H1 (cell line): Measurements from ENCODE around the gene SLC4A7. TPM values are rescaled to one million over a fixed set of nuclear protein-coding genes. Genes with fewer than 3 reads are reported as not detected.

Source experiments
- CTCF ChIA-PET: fragments of 300-600 bp; sonication (Branson Sonifier 250); formaldehyde crosslinking; loops from one replicate; lab custom pipeline; 2021; ENCODE audit not compliant: partially characterized antibody; lab: Charles Lee
- POLR2A ChIA-PET: fragments of 300-600 bp; sonication (Branson Sonifier 250); formaldehyde crosslinking; loops from one replicate; lab custom pipeline; 2021; ENCODE audit warnings: inconsistent platforms; ENCODE audit not compliant: partially characterized antibody; lab: Charles Lee
- DNase-seq, 2 experiments: peaks; one replicate each; pipeline versions ENCODE4 v3.0.0 to v3.0.0-alpha.2; 2010 to 2022; ENCODE audit warnings: low spot score in 2 of 2, low read depth in 1 of 2, mixed read lengths in 1 of 2
- FAIRE-seq: peaks from 2 replicates; lab custom pipeline; 2011; peaks lifted over from hg19 to GRCh38; lab: Jason Lieb, UNC
- H2AFZ ChIP-seq: 2 replicates; pipeline ENCODE4 v1.8.1; 2012; ENCODE audit warnings: low read length, inconsistent platforms
- H2AK5ac ChIP-seq: 2 replicates; pipeline ENCODE4 v1.6.1; 2013; ENCODE audit warnings: low read depth, low read length
- H2BK120ac ChIP-seq: replicated peaks from 2 replicates; pipeline ENCODE3; 2013; ENCODE audit warnings: low read depth, low read length, inconsistent platforms
- H2BK12ac ChIP-seq: 2 replicates; pipeline ENCODE4 v1.6.1; 2013; ENCODE audit warnings: low read depth, low read length
- H2BK15ac ChIP-seq: 2 replicates; pipeline ENCODE4 v1.6.1; 2013; ENCODE audit warnings: low read length
- H2BK20ac ChIP-seq: 2 replicates; pipeline ENCODE4 v1.6.1; 2013; ENCODE audit warnings: low read length
- H2BK5ac ChIP-seq: 2 replicates; pipeline ENCODE4 v1.6.1; 2013; ENCODE audit warnings: low read depth, low read length
- H3K14ac ChIP-seq: 2 replicates; pipeline ENCODE4 v1.6.1; 2013; ENCODE audit warnings: inconsistent platforms; ENCODE audit not compliant: insufficient read length
- H3K18ac ChIP-seq: 2 replicates; pipeline ENCODE4 v1.6.1; 2013; ENCODE audit warnings: low read length; ENCODE audit errors: extremely low read depth
- H3K23ac ChIP-seq: 2 replicates; pipeline ENCODE4 v1.6.1; 2013; ENCODE audit warnings: inconsistent platforms; ENCODE audit not compliant: insufficient read length
- H3K23me2 ChIP-seq: 2 replicates; pipeline ENCODE4 v1.6.1; 2013; ENCODE audit warnings: low read depth, low read length
- H3K27ac ChIP-seq: 2 replicates; pipeline ENCODE4 v1.6.1; 2011; ENCODE audit warnings: low read depth, low read length, inconsistent platforms
- H3K27me3 ChIP-seq, 4 experiments: replicated peaks in 1 of 4; 1 replicate in 1 of 4; 2 replicates in 3 of 4; pipeline versions ENCODE4 v1.6.1 to v1.8.1; 2011 to 2013; ENCODE audit warnings: low read length in 3 of 4, mild to moderate bottlenecking in 3 of 4, inconsistent platforms in 2 of 4, mixed read lengths in 2 of 4, moderate library complexity in 1 of 4; ENCODE audit not compliant: control insufficient read depth in 3 of 4, insufficient read depth in 3 of 4; ENCODE audit errors: extremely low read depth in 1 of 4
- H3K36me3 ChIP-seq, 4 experiments: 2 replicates each; pipeline versions ENCODE4 v1.6.1 to v1.8.1; 2011 to 2013; ENCODE audit warnings: mild to moderate bottlenecking in 4 of 4, low read length in 3 of 4, moderate library complexity in 2 of 4, control low read depth in 1 of 4, inconsistent platforms in 1 of 4; ENCODE audit not compliant: insufficient read depth in 4 of 4, control insufficient read depth in 2 of 4
- H3K4ac ChIP-seq: replicated peaks from 2 replicates; pipeline ENCODE3; 2013; ENCODE audit warnings: low read length, low read depth, mixed read lengths, inconsistent platforms; ENCODE audit not compliant: insufficient read length
- H3K4me1 ChIP-seq, 4 experiments: replicated peaks in 1 of 4; 1 replicate in 1 of 4; 2 replicates in 3 of 4; pipeline versions ENCODE4 v1.6.1 to v1.8.1; 2011 to 2013; ENCODE audit warnings: low read length in 3 of 4, inconsistent platforms in 2 of 4, mixed read lengths in 1 of 4; ENCODE audit not compliant: insufficient read depth in 4 of 4, control insufficient read depth in 3 of 4
- H3K4me2 ChIP-seq, 2 experiments: 2 replicates each; pipeline versions ENCODE4 v1.6.1 to v1.8.1; 2011 to 2013; ENCODE audit warnings: low read depth in 2 of 2, low read length in 2 of 2, control low read depth in 1 of 2, inconsistent platforms in 1 of 2, mild to moderate bottlenecking in 1 of 2; ENCODE audit not compliant: insufficient read depth in 1 of 2
- H3K4me3 ChIP-seq, 4 experiments: fragments of 200-600, 300-600 bp in 1 of 4; sonication (generic), shearing (Covaris generic), sonication (Bioruptor Twin) in 1 of 4; 2 replicates each; pipeline versions ENCODE4 v1.5.1 to v1.8.1; 2011 to 2016; ENCODE audit warnings: low read length in 4 of 4, low read depth in 3 of 4, control low read depth in 2 of 4, inconsistent platforms in 2 of 4, mild to moderate bottlenecking in 2 of 4, mixed read lengths in 1 of 4, moderate library complexity in 1 of 4; ENCODE audit not compliant: insufficient read depth in 2 of 4; ENCODE audit errors: extremely low read depth in 1 of 4
- H3K56ac ChIP-seq: replicated peaks from 2 replicates; pipeline ENCODE3; 2013; ENCODE audit warnings: low read depth, mild to moderate bottlenecking, mixed read lengths, low read length, inconsistent platforms; ENCODE audit not compliant: insufficient read length
- H3K79me1 ChIP-seq: 2 replicates; pipeline ENCODE4 v1.6.1; 2013; ENCODE audit warnings: low read depth, low read length, control low read depth
- H3K79me2 ChIP-seq, 2 experiments: 2 replicates each; pipeline versions ENCODE4 v1.6.1 to v1.8.1; 2012 to 2013; ENCODE audit warnings: low read length in 2 of 2, mild to moderate bottlenecking in 2 of 2, inconsistent platforms in 1 of 2; ENCODE audit not compliant: insufficient read depth in 2 of 2, control insufficient read depth in 1 of 2
- H3K9ac ChIP-seq, 4 experiments: replicated peaks in 1 of 4; 1 replicate in 1 of 4; 2 replicates in 3 of 4; pipeline versions ENCODE4 v1.6.1 to v1.8.1; 2011 to 2013; ENCODE audit warnings: low read depth in 3 of 4, low read length in 3 of 4, control low read depth in 2 of 4, mild to moderate bottlenecking in 2 of 4, moderate library complexity in 2 of 4, inconsistent platforms in 1 of 4; ENCODE audit errors: extremely low read depth in 1 of 4
- H3K9me3 ChIP-seq, 2 experiments: 2 replicates each; pipeline versions ENCODE4 v1.6.1 to v1.8.1; 2012 to 2013; ENCODE audit warnings: mild to moderate bottlenecking in 2 of 2, moderate library complexity in 2 of 2, control low read depth in 1 of 2, inconsistent platforms in 1 of 2, low read depth in 1 of 2, low read length in 1 of 2, mixed read lengths in 1 of 2; ENCODE audit not compliant: insufficient read depth in 2 of 2
- H4K20me1 ChIP-seq, 2 experiments: replicated peaks in 1 of 2; 2 replicates each; pipeline versions ENCODE3 to v1.8.1; 2011 to 2013; ENCODE audit warnings: inconsistent platforms in 2 of 2, low read length in 2 of 2, mild to moderate bottlenecking in 1 of 2; ENCODE audit not compliant: insufficient read depth in 2 of 2, control insufficient read depth in 1 of 2
- H4K5ac ChIP-seq: 2 replicates; pipeline ENCODE4 v1.6.1; 2013; ENCODE audit warnings: low read length, low read depth, mixed read lengths, inconsistent platforms; ENCODE audit not compliant: insufficient read length
- H4K8ac ChIP-seq: 2 replicates; pipeline ENCODE4 v1.8.0; 2013; ENCODE audit warnings: mild to moderate bottlenecking, moderate library complexity, low read length, inconsistent platforms; ENCODE audit not compliant: insufficient read depth; ENCODE audit errors: extremely low read depth
- H4K91ac ChIP-seq: replicated peaks from 2 replicates; pipeline ENCODE3; 2013; ENCODE audit warnings: low read length, mixed read lengths, inconsistent platforms; ENCODE audit not compliant: insufficient read length
- EGR1 ChIP-seq: IDR thresholded peaks from 2 replicates; pipeline ENCODE4 v1.6.1; 2011; ENCODE audit warnings: low read depth, low read length, borderline replicate concordance
- TAF1 ChIP-seq: IDR thresholded peaks from 2 replicates; pipeline ENCODE4 v1.6.1; 2011; ENCODE audit warnings: mild to moderate bottlenecking, low read depth, low read length
- TAF7 ChIP-seq: optimal IDR thresholded peaks from 2 replicates; pipeline ENCODE3; 2011; ENCODE audit warnings: low read depth, mild to moderate bottlenecking, inconsistent platforms, low read length, moderate library complexity, borderline replicate concordance
- WGBS, 2 experiments: shearing (Covaris generic) in 1 of 2; methylation state at CpG; one replicate each; pipeline versions ENCODE4 v1.1.6 to v1.1.7; 2013 to 2015; ENCODE audit warnings: low lambda C conversion rate in 2 of 2, mixed read lengths in 2 of 2, inconsistent platforms in 1 of 2, low coverage in 1 of 2, missing lambda C conversion rate in 1 of 2; ENCODE audit not compliant: insufficient replicate concordance in 2 of 2, insufficient coverage in 1 of 2, insufficient read length in 1 of 2; ENCODE audit errors: extremely low coverage in 1 of 2, missing lambda C conversion rate in 1 of 2; 5-methylcytosine and 5-hydroxymethylcytosine counted together
- polyA plus RNA-seq, 7 experiments: library from polyadenylated mRNA; depleted of rRNA in 3 of 7; stranded (reverse) in 5 of 7; unstranded in 2 of 7; fragments of >200 nt in 5 of 7; fragments of 200-250 nt in 2 of 7; gene quantifications; 1 replicate in 5 of 7; 2 replicates in 1 of 7; 4 replicates in 1 of 7; pipeline versions ENCODE4 v1.2.1 to v1.2.3, GENCODE V29; 2011 to 2013; ENCODE audit warnings: missing spikeins in 2 of 7, mixed read lengths in 2 of 7
- total RNA-seq: library from RNA; stranded (reverse); fragmentation: NEBNext Ultra II Directional; extraction: Animal tissue kit (Norgen Biotek cat#: 25700); gene quantifications from 2 replicates; pipeline ENCODE4 v1.2.1, GENCODE V29; 2021

Gene SLC4A7
- total and polyA plus RNA-seq, 2 of the 8 experiments (the other 6 are each of a cell fraction or from before 2014, with no cell fraction given) = 14.9 to 70.5 TPM

- Histone ChIP-seq H3K27me3 (no peaks in the 10 kb centered on the region), H2BK12ac (no peak overlapping the region), H3K4ac (no peak overlapping the region), H3K14ac (no peak overlapping the region), H3K36me3 (no peaks in the 10 kb centered on the region), H4K91ac (no peak overlapping the region), H3K27ac (no peak overlapping the region), H4K5ac (no peak overlapping the region), H2AFZ (no peak overlapping the region), H3K9ac (no peak overlapping the region), H3K4me2 (no peak overlapping the region), H3K23ac (no peak overlapping the region), H3K4me3 (no peak overlapping the region), H3K23me2 (peaks cover 3% of the 10 kb centered on the region; the same call in 1 of the 2 replicates), H2BK15ac (no peak overlapping the region), H3K79me2 (no peaks in the 10 kb centered on the region), H3K56ac (no peak overlapping the region), H3K9me3 (no peaks in the 10 kb centered on the region), H2BK5ac (no peak overlapping the region), H2BK20ac (no peak overlapping the region), H4K20me1 (no peaks in the 10 kb centered on the region), H3K79me1 (no peaks in the 10 kb centered on the region), H2AK5ac (no peak overlapping the region), H3K4me1 (no peaks in the 10 kb centered on the region; a peak in 1 of 7 replicates), H4K8ac (no peak overlapping the region; the same call in 1 of the 2 replicates), H3K18ac (no peak overlapping the region), H2BK120ac (no peak overlapping the region)
- FAIRE-seq = no peak
- no peak for DNase-seq
- CTCF ChIA-PET = interaction anchor here (0.5 to 1.3 kb wide), 3 partner anchors 192 to 235 kb away, joined by 3 to 4 read pairs (median 4); no protein-coding TSS in a partner anchor
- no peak for TF ChIP-seq EGR1
- no peak for TF ChIP-seq TAF7
- no peak for TF ChIP-seq TAF1
- POLR2A ChIA-PET = no interaction called here
- WGBS, 2 experiments = 92% methylated on average over 2 of the region's 2 CpGs; no CpG with 5 or more reads in 1 of the 2 experiments
Observed at GRCh38 chr3:27488821-27489220, 4.6 kb upstream of the SLC4A7 start.
